Stimulated activated CD4-positive, alpha-beta T cell treated with anti-CD3 and anti-CD28 coated beads, Interleukin-4, amount 100 ng/mL, for 48 hours (primary cell): Measurements from ENCODE around the gene PIEZO2.

ENCODE experiments used
- DNase-seq, 2 donors: peaks; one replicate each; pipeline ENCODE4 v3.0.0-alpha.2; 2020; ENCODE audit warnings: low read depth in 2 of 2

The PIEZO2 gene

GRCh38 chr18:11066038-11066437 lies 83.3 kb downstream of the PIEZO2 start:
- DNase-seq = no peak

GRCh38 chr18:11064727-11065460 lies 84.5 kb downstream of the PIEZO2 start:
- DNase-seq = no peak

GRCh38 chr18:11064106-11064505 lies 85.3 kb downstream of the PIEZO2 start:
- DNase-seq = no peak

- DNase-seq = no peak
These were observed 93.6 kb downstream of the PIEZO2 start for GRCh38 chr18:11055721-11056120.

GRCh38 chr18:11054497-11054896 lies 94.9 kb downstream of the PIEZO2 start:
- no peak for DNase-seq

GRCh38 chr18:11053293-11053692 lies 96.1 kb downstream of the PIEZO2 start:
- no peak for DNase-seq

- DNase-seq = no peak
These were observed 96.6 kb downstream of the PIEZO2 start for GRCh38 chr18:11052800-11053199.

- no peak for DNase-seq
These were observed 97.9 kb downstream of the PIEZO2 start for GRCh38 chr18:11051462-11051861.

GRCh38 chr18:11050966-11051365 lies 98.4 kb downstream of the PIEZO2 start:
- no peak for DNase-seq

GRCh38 chr18:11047817-11048216 lies 101.6 kb downstream of the PIEZO2 start:
- no peak for DNase-seq

- no peak for DNase-seq
These were observed 102.2 kb downstream of the PIEZO2 start for GRCh38 chr18:11047156-11047555.

- DNase-seq = no peak
These were observed 103.2 kb downstream of the PIEZO2 start for GRCh38 chr18:11046140-11046539.

GRCh38 chr18:11043694-11044093 lies 105.7 kb downstream of the PIEZO2 start:
- DNase-seq = no peak

GRCh38 chr18:11042247-11042646 lies 107.1 kb downstream of the PIEZO2 start:
- no peak for DNase-seq

GRCh38 chr18:11040823-11041656 lies 108.3 kb downstream of the PIEZO2 start:
- DNase-seq = no peak

- DNase-seq = no peak
These were observed 109.0 kb downstream of the PIEZO2 start for GRCh38 chr18:11040359-11040758.

GRCh38 chr18:11037533-11038240 lies 111.7 kb downstream of the PIEZO2 start:
- DNase-seq = no peak

- no peak for DNase-seq
These were observed 113.4 kb downstream of the PIEZO2 start for GRCh38 chr18:11035814-11036495.

GRCh38 chr18:11035376-11035775 lies 114.0 kb downstream of the PIEZO2 start:
- DNase-seq = no peak

- DNase-seq = no peak
These were observed 114.5 kb downstream of the PIEZO2 start for GRCh38 chr18:11034884-11035283.

- DNase-seq = no peak
These were observed 115.9 kb downstream of the PIEZO2 start for GRCh38 chr18:11033503-11033902.

- DNase-seq = no peak
These were observed 117.4 kb downstream of the PIEZO2 start for GRCh38 chr18:11031966-11032365.
